Neural progenitor cell (in vitro differentiated cells): ENCODE measurements around the gene ALLC. TPM values are rescaled to one million over a fixed set of nuclear protein-coding genes. Genes with fewer than 3 reads are reported as not detected.

Experiments used
- DNase-seq: peaks from one replicate; pipeline ENCODE4 v3.0.0-alpha.2; 2016; ENCODE audit warnings: low spot score
- H2AFZ ChIP-seq: fragments of 200-600 bp; sonication (generic); replicated peaks from 2 replicates; pipeline ENCODE4 v1.6.1; 2016; ENCODE audit warnings: antibody characterized with exemption
- H3F3A ChIP-seq: fragments of 200-600 bp; sonication (generic); 2 replicates; pipeline ENCODE4 v1.6.1; 2016; ENCODE audit warnings: antibody characterized with exemption, low read depth
- H3K27ac ChIP-seq: fragments of 200-600 bp; sonication (generic); 2 replicates; pipeline ENCODE4 v1.5.1; 2016; ENCODE audit warnings: mild to moderate bottlenecking
- H3K27me3 ChIP-seq: fragments of 200-600 bp; sonication (generic); 2 replicates; pipeline ENCODE4 v1.6.1; 2016; ENCODE audit warnings: mild to moderate bottlenecking, moderate library complexity
- H3K36me3 ChIP-seq: fragments of 200-600 bp; sonication (generic); 2 replicates; pipeline ENCODE4 v1.5.1; 2016
- H3K4me1 ChIP-seq: fragments of 200-600 bp; sonication (generic); 2 replicates; pipeline ENCODE4 v1.6.1; 2016; ENCODE audit warnings: mixed run types
- H3K4me2 ChIP-seq: fragments of 200-600 bp; sonication (generic); 2 replicates; pipeline ENCODE4 v1.6.1; 2016
- H3K4me3 ChIP-seq: fragments of 200-600 bp; sonication (generic); 2 replicates; pipeline ENCODE4 v1.5.1; 2016
- H3K79me2 ChIP-seq: fragments of 200-600 bp; sonication (generic); 2 replicates; pipeline ENCODE4 v1.6.1; 2016; ENCODE audit warnings: low read depth
- H3K9ac ChIP-seq: fragments of 200-600 bp; sonication (generic); 2 replicates; pipeline ENCODE4 v1.6.1; 2016
- H3K9me3 ChIP-seq: fragments of 200-600 bp; sonication (generic); 2 replicates; pipeline ENCODE4 v1.5.1; 2016; ENCODE audit warnings: low read depth
- H4K20me1 ChIP-seq: fragments of 200-600 bp; sonication (generic); 2 replicates; pipeline ENCODE4 v1.6.1; 2016; ENCODE audit warnings: low read depth
- H3K27ac Mint-ChIP-seq: 3 replicates; pipeline ENCODE4 v1.8.0; 2021; ENCODE audit warnings: mixed read lengths
- H3K27me3 Mint-ChIP-seq: 2 replicates; pipeline ENCODE4 v1.8.0; 2022; ENCODE audit warnings: low read depth, mild to moderate bottlenecking, inconsistent platforms, moderate library complexity, mixed read lengths; ENCODE audit not compliant: insufficient read depth
- H3K36me3 Mint-ChIP-seq: 3 replicates; pipeline ENCODE4 v1.8.0; 2021; ENCODE audit warnings: mixed read lengths
- H3K4me1 Mint-ChIP-seq: 3 replicates; pipeline ENCODE4 v1.8.0; 2021; ENCODE audit warnings: mixed read lengths
- H3K4me3 Mint-ChIP-seq: 3 replicates; pipeline ENCODE4 v1.8.0; 2021; ENCODE audit warnings: mild to moderate bottlenecking, moderate library complexity, mixed read lengths
- H3K9me3 Mint-ChIP-seq: 3 replicates; pipeline ENCODE4 v1.8.0; 2020; ENCODE audit warnings: mixed read lengths
- EZH2 ChIP-seq: fragments of 200-600 bp; sonication (generic); IDR thresholded peaks from 2 replicates; pipeline ENCODE4 v1.6.1; 2017; ENCODE audit warnings: antibody characterized with exemption, mild to moderate bottlenecking, moderate library complexity
- EZH2phosphoT487 ChIP-seq: fragments of 200-600 bp; sonication (generic); IDR thresholded peaks from 2 replicates; pipeline ENCODE4 v1.6.1; 2017; ENCODE audit warnings: antibody characterized with exemption
- total RNA-seq: library from RNA; depleted of rRNA; stranded (reverse); fragments of >200 nt; gene quantifications from 2 replicates; pipeline ENCODE4 v1.2.3, GENCODE V29; 2015; ENCODE audit warnings: low replicate concordance
- TF ChIP-seq, protein P1 (sequence below): fragments of 200-600 bp; sonication (generic); IDR thresholded peaks from 2 replicates; pipeline ENCODE4 v1.5.1; 2017; ENCODE audit warnings: antibody characterized with exemption, mild to moderate bottlenecking

The ALLC gene
- total RNA-seq, 1 donor from 2014 or later, result not detected

GRCh38 chr2:3644891-3645605 is 13.0 kb upstream of the ALLC start:
- peaks cover 6% of the 10 kb centered on the region for H3K4me1 Mint-ChIP-seq
- H3K36me3 Mint-ChIP-seq, result no peaks in the 10 kb centered on the region
- Histone ChIP-seq H3K4me1 (no peaks in the 10 kb centered on the region), H3K9ac (no peak overlapping the region), H3K4me3 (no peak overlapping the region), H3F3A (peaks cover 3% of the 10 kb centered on the region), H3K27me3 (no peaks in the 10 kb centered on the region), H4K20me1 (no peaks in the 10 kb centered on the region), H3K79me2 (no peaks in the 10 kb centered on the region), H3K9me3 (no peaks in the 10 kb centered on the region), H3K36me3 (no peaks in the 10 kb centered on the region), H3K27ac (no peak overlapping the region), H2AFZ (no peak overlapping the region), H3K4me2 (no peak overlapping the region)
- no peak for TF ChIP-seq EZH2
- no peak for TF ChIP-seq EZH2phosphoT487
- TF ChIP-seq, protein P1, sequence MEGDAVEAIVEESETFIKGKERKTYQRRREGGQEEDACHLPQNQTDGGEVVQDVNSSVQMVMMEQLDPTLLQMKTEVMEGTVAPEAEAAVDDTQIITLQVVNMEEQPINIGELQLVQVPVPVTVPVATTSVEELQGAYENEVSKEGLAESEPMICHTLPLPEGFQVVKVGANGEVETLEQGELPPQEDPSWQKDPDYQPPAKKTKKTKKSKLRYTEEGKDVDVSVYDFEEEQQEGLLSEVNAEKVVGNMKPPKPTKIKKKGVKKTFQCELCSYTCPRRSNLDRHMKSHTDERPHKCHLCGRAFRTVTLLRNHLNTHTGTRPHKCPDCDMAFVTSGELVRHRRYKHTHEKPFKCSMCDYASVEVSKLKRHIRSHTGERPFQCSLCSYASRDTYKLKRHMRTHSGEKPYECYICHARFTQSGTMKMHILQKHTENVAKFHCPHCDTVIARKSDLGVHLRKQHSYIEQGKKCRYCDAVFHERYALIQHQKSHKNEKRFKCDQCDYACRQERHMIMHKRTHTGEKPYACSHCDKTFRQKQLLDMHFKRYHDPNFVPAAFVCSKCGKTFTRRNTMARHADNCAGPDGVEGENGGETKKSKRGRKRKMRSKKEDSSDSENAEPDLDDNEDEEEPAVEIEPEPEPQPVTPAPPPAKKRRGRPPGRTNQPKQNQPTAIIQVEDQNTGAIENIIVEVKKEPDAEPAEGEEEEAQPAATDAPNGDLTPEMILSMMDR, result no peak
- DNase-seq, result no peak
- H3K4me3 Mint-ChIP-seq, result no peak overlapping the region
- H3K27me3 Mint-ChIP-seq, result peaks cover 5% of the 10 kb centered on the region
- no peaks in the 10 kb centered on the region for H3K9me3 Mint-ChIP-seq
- no peak overlapping the region for H3K27ac Mint-ChIP-seq

DNA sequence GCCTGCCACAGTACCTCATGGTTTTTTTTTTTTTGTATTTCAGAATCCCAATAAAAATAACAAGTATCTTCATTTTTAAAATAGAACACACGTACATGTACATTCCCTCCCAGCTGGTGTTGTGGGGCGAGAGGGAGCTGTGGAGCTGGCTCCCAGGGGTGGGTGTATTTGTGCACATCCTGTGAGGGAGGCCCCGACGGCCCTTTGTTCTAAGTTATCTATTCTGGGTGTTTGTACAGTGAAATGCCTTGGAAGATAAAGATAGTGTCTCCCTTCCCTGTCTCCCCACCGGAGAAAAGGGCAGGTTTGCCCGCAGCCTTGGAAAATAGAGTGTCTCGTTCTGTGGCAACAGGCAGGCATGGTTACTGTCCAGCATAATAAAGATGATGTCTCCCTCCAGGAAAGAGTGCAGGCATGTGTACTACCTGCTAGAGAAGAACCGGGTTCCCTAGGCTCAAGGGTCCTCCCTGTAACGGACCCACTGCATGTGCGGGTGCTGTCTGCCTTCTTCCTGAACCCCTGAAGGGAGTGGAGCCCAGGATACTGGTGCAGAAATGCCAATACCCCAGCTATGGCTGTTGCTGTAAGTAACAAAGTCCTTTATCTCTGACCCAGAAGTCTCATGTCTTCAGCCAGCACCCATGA is 12.1 kb upstream of the ALLC start:
- H2AFZ ChIP-seq, result no peak overlapping the region
- H3K27ac Mint-ChIP-seq, result no peak overlapping the region
- H4K20me1 ChIP-seq, result no peaks in the 10 kb centered on the region

GRCh38 chr2:3646446-3646845 is 11.6 kb upstream of the ALLC start:
- H2AFZ ChIP-seq, result no peak overlapping the region
- H3K79me2 ChIP-seq, result no peaks in the 10 kb centered on the region
- H3K9ac ChIP-seq, result no peak overlapping the region
- Mint-ChIP-seq H3K27ac (no peak overlapping the region), H3K4me3 (no peak overlapping the region), H3K4me1 (peaks cover 15% of the 10 kb centered on the region), H3K36me3 (no peaks in the 10 kb centered on the region), H3K9me3 (no peaks in the 10 kb centered on the region), H3K27me3 (peaks cover 6% of the 10 kb centered on the region)
- TF ChIP-seq EZH2 (no peak), EZH2phosphoT487 (no peak)
- TF ChIP-seq, protein P1, result no peak
- peaks cover 4% of the 10 kb centered on the region for H3F3A ChIP-seq
- H3K4me2 ChIP-seq, result no peak overlapping the region
- no peaks in the 10 kb centered on the region for H3K27me3 ChIP-seq
- no peak for DNase-seq
- no peaks in the 10 kb centered on the region for H4K20me1 ChIP-seq
- H3K4me3 ChIP-seq, result no peak overlapping the region
- H3K4me1 ChIP-seq, result peaks cover 3% of the 10 kb centered on the region
- H3K9me3 ChIP-seq, result no peaks in the 10 kb centered on the region
- no peak overlapping the region for H3K27ac ChIP-seq
- no peaks in the 10 kb centered on the region for H3K36me3 ChIP-seq

More for the DNA sequence above, 12.1 kb upstream of the ALLC start:
- Mint-ChIP-seq H3K4me1 (peaks cover 11% of the 10 kb centered on the region), H3K27me3 (peaks cover 5% of the 10 kb centered on the region), H3K4me3 (no peak overlapping the region), H3K36me3 (no peaks in the 10 kb centered on the region), H3K9me3 (no peaks in the 10 kb centered on the region)
- no peak for DNase-seq
- no peak overlapping the region for H3K9ac ChIP-seq
- H3K4me3 ChIP-seq, result no peak overlapping the region
- no peaks in the 10 kb centered on the region for H3K27me3 ChIP-seq
- no peak overlapping the region for H3K27ac ChIP-seq
- H3K4me1 ChIP-seq, result peaks cover 3% of the 10 kb centered on the region
- H3K4me2 ChIP-seq, result no peak overlapping the region
- H3K36me3 ChIP-seq, result no peaks in the 10 kb centered on the region
- peaks cover 3% of the 10 kb centered on the region for H3F3A ChIP-seq
- no peaks in the 10 kb centered on the region for H3K9me3 ChIP-seq
- no peaks in the 10 kb centered on the region for H3K79me2 ChIP-seq
- TF ChIP-seq EZH2 (no peak), EZH2phosphoT487 (no peak)
- TF ChIP-seq, protein P1, result no peak
